Astrocyte (in vitro differentiated cells and primary cell): ENCODE data around the gene TTC9B. TPM values are rescaled to one million over a fixed set of nuclear protein-coding genes. Genes with fewer than 3 reads are reported as not detected.

Experiments
- DNase-seq: peaks from one replicate; pipeline ENCODE4 v3.0.0-alpha.2; 2010; ENCODE audit warnings: low read depth
- FAIRE-seq: peaks from 2 replicates; lab custom pipeline; 2011; peaks lifted over from hg19 to GRCh38; lab: Jason Lieb, UNC
- H2AFZ ChIP-seq: 2 replicates; pipeline ENCODE4 v1.6.0; 2012; ENCODE audit warnings: low read depth, low read length, inconsistent platforms
- H3K27ac ChIP-seq: 2 replicates; pipeline ENCODE4 v1.5.1; 2011; ENCODE audit warnings: low read depth, low read length, inconsistent platforms
- H3K27me3 ChIP-seq: 2 replicates; pipeline ENCODE4 v1.6.0; 2011; ENCODE audit warnings: low read length, inconsistent platforms; ENCODE audit not compliant: insufficient read depth
- H3K36me3 ChIP-seq: 2 replicates; pipeline ENCODE4 v1.5.1; 2011; ENCODE audit warnings: low read length, inconsistent platforms; ENCODE audit not compliant: insufficient read depth
- H3K4me1 ChIP-seq: 2 replicates; pipeline ENCODE4 v1.5.1; 2011; ENCODE audit warnings: low read length, inconsistent platforms; ENCODE audit not compliant: insufficient read depth
- H3K4me2 ChIP-seq: 2 replicates; pipeline ENCODE4 v1.6.0; 2012; ENCODE audit warnings: low read length, inconsistent platforms
- H3K4me3 ChIP-seq: 2 replicates; pipeline ENCODE4 v1.5.1; 2011; ENCODE audit warnings: low read depth, mild to moderate bottlenecking, low read length, inconsistent platforms; ENCODE audit not compliant: insufficient read depth
- H3K79me2 ChIP-seq: 2 replicates; pipeline ENCODE4 v1.6.0; 2012; ENCODE audit warnings: mild to moderate bottlenecking, low read length, inconsistent platforms; ENCODE audit not compliant: insufficient read depth
- H3K9ac ChIP-seq: 2 replicates; pipeline ENCODE4 v1.6.0; 2012; ENCODE audit warnings: mild to moderate bottlenecking, low read length, inconsistent platforms
- H3K9me3 ChIP-seq: 2 replicates; pipeline ENCODE4 v1.5.1; 2012; ENCODE audit warnings: low read depth, mild to moderate bottlenecking, low read length, inconsistent platforms; ENCODE audit not compliant: insufficient read depth
- H4K20me1 ChIP-seq: 2 replicates; pipeline ENCODE4 v1.6.0; 2012; ENCODE audit warnings: low read length, inconsistent platforms; ENCODE audit not compliant: insufficient read depth
- H3K27ac Mint-ChIP-seq: one replicate; pipeline ENCODE4 v1.8.0; 2021; ENCODE audit warnings: mild to moderate bottlenecking, mixed read lengths; ENCODE audit not compliant: unreplicated experiment
- H3K27me3 Mint-ChIP-seq: one replicate; pipeline ENCODE4 v1.8.0; 2021; ENCODE audit warnings: low read depth, mixed read lengths; ENCODE audit not compliant: unreplicated experiment
- H3K36me3 Mint-ChIP-seq: one replicate; pipeline ENCODE4 v1.8.0; 2021; ENCODE audit warnings: low read depth, mixed read lengths; ENCODE audit not compliant: unreplicated experiment
- H3K4me1 Mint-ChIP-seq: one replicate; pipeline ENCODE4 v1.8.0; 2021; ENCODE audit warnings: low read depth, mixed read lengths; ENCODE audit not compliant: unreplicated experiment
- H3K4me3 Mint-ChIP-seq: one replicate; pipeline ENCODE4 v1.8.0; 2021; ENCODE audit warnings: mild to moderate bottlenecking, moderate library complexity, mixed read lengths; ENCODE audit not compliant: unreplicated experiment
- H3K9me3 Mint-ChIP-seq: one replicate; pipeline ENCODE4 v1.8.0; 2021; ENCODE audit warnings: mild to moderate bottlenecking, mixed read lengths; ENCODE audit not compliant: unreplicated experiment
- EZH2 ChIP-seq: IDR thresholded peaks from 2 replicates; pipeline ENCODE4 v1.6.1; 2012; ENCODE audit warnings: mild to moderate bottlenecking, low read length, inconsistent platforms; ENCODE audit not compliant: insufficient read depth
- total RNA-seq: library from RNA; stranded (reverse); gene quantifications from 2 replicates; pipeline ENCODE4 v1.2.1, GENCODE V29; 2021
- TF ChIP-seq, protein P1 (sequence below): IDR thresholded peaks from 2 replicates; pipeline ENCODE4 v1.5.1; 2011; ENCODE audit warnings: low read depth, mild to moderate bottlenecking, inconsistent platforms, low read length, moderate library complexity; ENCODE audit not compliant: insufficient read depth

Gene TTC9B
- total RNA-seq, 1 donor from 2014 or later = not detected

- Mint-ChIP-seq H3K27ac (no peak overlapping the region), H3K4me3 (no peak overlapping the region), H3K36me3 (no peaks in the 10 kb centered on the region), H3K27me3 (peaks cover 19% of the 10 kb centered on the region), H3K4me1 (peaks cover 10% of the 10 kb centered on the region), H3K9me3 (peaks cover 3% of the 10 kb centered on the region)
- Histone ChIP-seq H3K27me3 (peaks cover 4% of the 10 kb centered on the region), H3K36me3 (no peaks in the 10 kb centered on the region), H3K4me2 (no peak overlapping the region), H2AFZ (no peak overlapping the region), H3K4me1 (peaks cover 23% of the 10 kb centered on the region), H3K9ac (no peak overlapping the region), H3K9me3 (no peaks in the 10 kb centered on the region), H3K79me2 (no peaks in the 10 kb centered on the region), H3K4me3 (no peak overlapping the region), H4K20me1 (no peaks in the 10 kb centered on the region), H3K27ac (no peak overlapping the region)
- TF ChIP-seq EZH2 = no peak
- TF ChIP-seq, protein P1, sequence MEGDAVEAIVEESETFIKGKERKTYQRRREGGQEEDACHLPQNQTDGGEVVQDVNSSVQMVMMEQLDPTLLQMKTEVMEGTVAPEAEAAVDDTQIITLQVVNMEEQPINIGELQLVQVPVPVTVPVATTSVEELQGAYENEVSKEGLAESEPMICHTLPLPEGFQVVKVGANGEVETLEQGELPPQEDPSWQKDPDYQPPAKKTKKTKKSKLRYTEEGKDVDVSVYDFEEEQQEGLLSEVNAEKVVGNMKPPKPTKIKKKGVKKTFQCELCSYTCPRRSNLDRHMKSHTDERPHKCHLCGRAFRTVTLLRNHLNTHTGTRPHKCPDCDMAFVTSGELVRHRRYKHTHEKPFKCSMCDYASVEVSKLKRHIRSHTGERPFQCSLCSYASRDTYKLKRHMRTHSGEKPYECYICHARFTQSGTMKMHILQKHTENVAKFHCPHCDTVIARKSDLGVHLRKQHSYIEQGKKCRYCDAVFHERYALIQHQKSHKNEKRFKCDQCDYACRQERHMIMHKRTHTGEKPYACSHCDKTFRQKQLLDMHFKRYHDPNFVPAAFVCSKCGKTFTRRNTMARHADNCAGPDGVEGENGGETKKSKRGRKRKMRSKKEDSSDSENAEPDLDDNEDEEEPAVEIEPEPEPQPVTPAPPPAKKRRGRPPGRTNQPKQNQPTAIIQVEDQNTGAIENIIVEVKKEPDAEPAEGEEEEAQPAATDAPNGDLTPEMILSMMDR = no peak
- no peak for FAIRE-seq
- DNase-seq = no peak
Measured at GRCh38 chr19:40223135-40223822, 5.1 kb upstream of the TTC9B start.

DNA sequence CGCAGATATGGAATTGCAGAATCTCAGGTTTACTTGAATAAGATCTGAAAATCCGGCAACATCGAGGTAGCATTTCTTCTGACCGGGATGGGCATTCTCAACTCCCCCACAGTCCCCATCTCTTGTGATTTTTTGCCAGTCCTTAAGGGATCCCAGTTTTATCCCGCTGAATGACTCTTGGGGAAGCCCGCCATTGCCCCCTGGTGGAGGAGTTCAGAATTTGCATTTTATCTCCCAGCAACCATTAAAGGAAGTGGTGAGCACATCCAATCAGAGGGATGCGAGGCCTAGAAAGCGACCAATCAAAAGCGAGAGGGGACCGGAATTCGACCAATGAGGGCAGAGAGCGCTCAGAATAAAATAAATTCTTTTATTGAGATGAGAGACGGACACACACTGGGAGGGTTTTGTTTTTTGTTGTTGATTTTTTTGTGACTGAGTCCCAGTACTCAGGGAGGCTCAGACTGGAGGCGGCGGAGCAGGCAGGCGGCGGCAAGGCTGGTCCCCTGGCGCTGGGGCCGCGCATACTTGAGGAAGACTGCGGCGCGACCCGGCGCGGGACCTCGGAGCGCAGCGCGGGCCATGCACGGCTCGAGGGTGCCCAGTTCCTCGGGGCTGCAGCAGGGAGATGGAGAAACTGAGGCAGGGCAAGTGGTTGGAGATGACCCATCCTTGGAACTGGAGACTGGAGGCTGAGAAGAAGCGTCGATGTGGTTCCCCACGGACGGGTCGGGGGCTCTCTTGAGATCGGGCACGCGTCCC, 3.9 kb upstream of the TTC9B start:
- peaks cover 10% of the 10 kb centered on the region for H3K4me1 Mint-ChIP-seq
- Histone ChIP-seq H4K20me1 (no peaks in the 10 kb centered on the region), H3K4me1 (peaks cover 23% of the 10 kb centered on the region), H3K9ac (no peak overlapping the region), H3K27me3 (peaks cover 7% of the 10 kb centered on the region), H3K4me2 (no peak overlapping the region), H2AFZ (peak overlapping the region; percentile 26), H3K36me3 (no peaks in the 10 kb centered on the region), H3K79me2 (no peaks in the 10 kb centered on the region), H3K9me3 (no peaks in the 10 kb centered on the region), H3K4me3 (no peak overlapping the region), H3K27ac (no peak overlapping the region)
- peak; percentile 76 for DNase-seq
- TF ChIP-seq, protein P1 = peak; percentile 94
- no peak for TF ChIP-seq EZH2
- H3K27me3 Mint-ChIP-seq = peaks cover 19% of the 10 kb centered on the region
- peak; percentile 78 for FAIRE-seq
- H3K36me3 Mint-ChIP-seq = no peaks in the 10 kb centered on the region
- no peak overlapping the region for H3K4me3 Mint-ChIP-seq
- peaks cover 3% of the 10 kb centered on the region for H3K9me3 Mint-ChIP-seq
- H3K27ac Mint-ChIP-seq = no peak overlapping the region
